HG03457 (cell line): ENCODE results near the gene CDKN2B-AS1.
"Not testable (repeated sequence)": the region's sequence is repeated elsewhere in the genome, so short reads cannot be mapped to it uniquely, and the experiment has no call there.

ENCODE experiments used
- ATAC-seq: cut with Tn5 transposase; IDR thresholded peaks from one replicate; pipeline ENCODE4 v1.9.1; 2021; ENCODE audit warnings: moderate number of reproducible peaks; ENCODE audit not compliant: unreplicated experiment

Gene CDKN2B-AS1

GRCh38 chr9:22041775-22042174, 47.2 kb downstream of the CDKN2B-AS1 start:
- no peak for ATAC-seq

- ATAC-seq = no peak
Observed at GRCh38 chr9:22043928-22044327, 49.3 kb downstream of the CDKN2B-AS1 start.

GRCh38 chr9:22044583-22044982, 50.0 kb downstream of the CDKN2B-AS1 start:
- ATAC-seq = no peak

- no peak for ATAC-seq
Observed at GRCh38 chr9:22045423-22045822, 50.8 kb downstream of the CDKN2B-AS1 start.

- no peak for ATAC-seq
Observed at GRCh38 chr9:22046243-22046885, 51.8 kb downstream of the CDKN2B-AS1 start.

GRCh38 chr9:22047596-22047995, 53.0 kb downstream of the CDKN2B-AS1 start:
- no peak for ATAC-seq

GRCh38 chr9:22049411-22049810, 54.8 kb downstream of the CDKN2B-AS1 start:
- ATAC-seq = no peak

GRCh38 chr9:22050924-22051323, 56.3 kb downstream of the CDKN2B-AS1 start:
- ATAC-seq = peak; percentile 85

- ATAC-seq = no peak
Observed at GRCh38 chr9:22052376-22052945, 57.9 kb downstream of the CDKN2B-AS1 start.

GRCh38 chr9:22053178-22053577, 58.6 kb downstream of the CDKN2B-AS1 start:
- no peak for ATAC-seq

- ATAC-seq = no peak
Observed at GRCh38 chr9:22054076-22054475, 59.5 kb downstream of the CDKN2B-AS1 start.

GRCh38 chr9:22054529-22054928, 59.9 kb downstream of the CDKN2B-AS1 start:
- ATAC-seq = no peak

- ATAC-seq = no peak
Observed at GRCh38 chr9:22055090-22055489, 60.5 kb downstream of the CDKN2B-AS1 start.

- ATAC-seq = no peak
Observed at GRCh38 chr9:22056402-22056801, 61.8 kb downstream of the CDKN2B-AS1 start.

- not testable (repeated sequence) for ATAC-seq
Observed at GRCh38 chr9:22057972-22058371, 63.4 kb downstream of the CDKN2B-AS1 start.

- ATAC-seq = no peak
Observed at GRCh38 chr9:22060831-22061383, 66.3 kb downstream of the CDKN2B-AS1 start.

GRCh38 chr9:22064957-22065356, 70.4 kb downstream of the CDKN2B-AS1 start:
- no peak for ATAC-seq

- no peak for ATAC-seq
Observed at GRCh38 chr9:22065431-22066200, 71.0 kb downstream of the CDKN2B-AS1 start.

- no peak for ATAC-seq
Observed at GRCh38 chr9:22067196-22067595, 72.6 kb downstream of the CDKN2B-AS1 start.

GRCh38 chr9:22068369-22068768, 73.8 kb downstream of the CDKN2B-AS1 start:
- ATAC-seq = no peak

GRCh38 chr9:22073349-22073748, 78.8 kb downstream of the CDKN2B-AS1 start:
- ATAC-seq = no peak

- ATAC-seq = no peak
Observed at GRCh38 chr9:22078081-22078480, 83.5 kb downstream of the CDKN2B-AS1 start.
